ENCODE results near the gene AOPEP. TPM values are rescaled to one million over a fixed set of nuclear protein-coding genes. Genes with fewer than 3 reads are reported as not detected.

AOPEP gene
- total and polyA plus RNA-seq, 2 of the 13 experiments (the other 11 are each of a cell fraction or from before 2014, with no cell fraction given): 22.2 to 41.6 TPM

DNA sequence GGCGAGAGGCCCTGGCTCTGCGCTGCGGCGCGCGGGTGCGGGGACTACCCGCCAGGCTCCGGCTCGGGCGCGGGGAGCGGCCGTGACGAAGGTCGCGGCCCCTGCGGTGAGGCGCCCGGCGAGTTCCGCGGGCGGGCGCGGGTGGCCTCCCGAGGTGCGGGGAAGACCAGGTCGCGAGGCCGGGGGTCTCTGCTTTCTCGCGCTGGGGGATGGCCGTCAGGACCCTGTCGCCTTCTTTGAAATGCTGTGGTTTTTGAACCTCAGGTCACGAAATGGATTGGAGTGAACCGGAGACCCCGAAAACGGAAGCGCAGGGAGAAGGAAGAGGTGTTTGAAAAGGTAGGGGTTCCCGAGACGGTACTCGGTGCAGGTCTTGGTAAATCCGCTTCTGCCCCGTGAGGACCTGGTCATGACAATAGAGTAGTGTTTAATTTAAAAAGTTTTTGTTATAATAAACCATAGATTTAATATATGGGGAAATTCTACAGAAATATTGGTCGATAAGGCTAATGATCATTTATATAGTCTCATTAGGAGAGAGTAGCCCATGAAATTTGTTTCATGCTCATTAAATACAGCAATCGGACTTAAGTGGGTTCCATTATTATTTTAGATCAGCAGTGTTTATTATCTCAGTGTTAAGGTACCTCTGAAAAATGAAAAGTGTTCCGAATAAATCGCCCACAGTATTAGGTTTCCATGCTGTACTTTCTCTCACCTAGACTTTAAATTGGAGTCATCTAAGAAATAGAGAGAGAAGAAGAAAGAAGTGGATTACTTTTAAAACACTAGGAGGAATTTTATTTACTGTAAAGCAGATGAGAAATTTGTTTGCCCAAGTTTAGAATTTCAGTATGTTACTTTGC lies 279.0 kb downstream of the AOPEP start (continued):
- TF ChIP-seq, protein P1, sequence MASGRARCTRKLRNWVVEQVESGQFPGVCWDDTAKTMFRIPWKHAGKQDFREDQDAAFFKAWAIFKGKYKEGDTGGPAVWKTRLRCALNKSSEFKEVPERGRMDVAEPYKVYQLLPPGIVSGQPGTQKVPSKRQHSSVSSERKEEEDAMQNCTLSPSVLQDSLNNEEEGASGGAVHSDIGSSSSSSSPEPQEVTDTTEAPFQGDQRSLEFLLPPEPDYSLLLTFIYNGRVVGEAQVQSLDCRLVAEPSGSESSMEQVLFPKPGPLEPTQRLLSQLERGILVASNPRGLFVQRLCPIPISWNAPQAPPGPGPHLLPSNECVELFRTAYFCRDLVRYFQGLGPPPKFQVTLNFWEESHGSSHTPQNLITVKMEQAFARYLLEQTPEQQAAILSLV (CRISPR knock-in tag; IDR thresholded peaks at IDR 0.05; ENCODE audit: borderline replicate concordance): no peak

DNA sequence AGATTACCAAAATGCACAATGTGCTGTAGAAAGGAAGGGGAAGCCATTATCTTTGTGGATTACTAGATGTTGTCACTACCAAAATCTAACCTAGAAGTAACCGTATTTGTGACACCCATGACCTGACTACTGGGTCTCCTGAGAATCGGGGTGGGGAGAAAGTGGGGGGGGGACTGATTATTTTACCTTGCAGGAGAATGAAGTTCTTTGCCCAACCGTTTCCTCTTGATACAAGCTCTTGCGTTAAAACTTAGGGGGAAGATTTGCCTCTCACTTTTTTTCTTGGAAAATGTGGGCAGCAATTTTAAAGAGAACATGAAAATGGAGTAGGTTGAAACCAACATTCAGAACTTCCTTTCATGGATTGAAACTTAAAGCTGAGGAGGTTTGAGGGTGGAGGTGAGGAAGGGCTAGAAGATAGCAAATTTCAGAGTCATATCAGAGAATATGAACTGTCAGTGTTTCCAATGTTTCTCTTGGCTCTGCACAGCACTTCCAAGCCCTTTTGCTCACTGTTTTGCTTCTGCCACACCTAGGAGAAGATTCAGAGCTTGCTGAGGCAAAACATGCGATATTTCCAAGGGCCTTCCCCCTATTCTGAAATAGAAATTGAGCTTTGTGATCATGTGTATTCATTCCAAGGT lies 280.8 kb downstream of the AOPEP start:
- peaks cover 94% of the 10 kb centered on the region for H3K79me2 ChIP-seq (ENCODE audit: insufficient read depth, low read length)
- ATAC-seq: no peak
- no peak for TF ChIP-seq YY1 (IDR thresholded peaks at IDR 0.05; ENCODE audit: insufficient read depth, insufficient replicate concordance, low read depth, low read length)
- TF ChIP-seq, protein P2, sequence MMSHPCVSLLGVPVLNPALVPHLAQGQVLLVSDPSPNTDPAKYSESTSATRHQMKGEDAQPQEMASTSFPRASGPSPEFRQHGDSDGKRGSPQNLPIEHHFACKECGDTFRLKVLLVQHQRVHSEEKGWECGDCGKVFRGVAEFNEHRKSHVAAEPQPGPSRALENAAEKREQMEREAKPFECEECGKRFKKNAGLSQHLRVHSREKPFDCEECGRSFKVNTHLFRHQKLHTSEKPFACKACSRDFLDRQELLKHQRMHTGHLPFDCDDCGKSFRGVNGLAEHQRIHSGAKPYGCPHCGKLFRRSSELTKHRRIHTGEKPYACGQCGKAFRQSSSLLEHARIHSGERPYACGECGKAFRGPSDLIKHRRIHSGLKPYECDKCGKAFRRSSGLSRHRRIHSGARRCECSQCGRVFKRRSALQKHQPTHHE (CRISPR knock-in tag; IDR thresholded peaks at IDR 0.05; ENCODE audit: borderline replicate concordance): 0 out of 2 replicates have a peak, but pooled peaks have one; percentile 38
- no peak for TF ChIP-seq ZKSCAN1 (IDR thresholded peaks at IDR 0.05; ENCODE audit: low read length)
- no peak for TF ChIP-seq ZNF766 (CRISPR knock-in tag; IDR thresholded peaks at IDR 0.05; ENCODE audit: borderline replicate concordance)
- no peak for TF ChIP-seq ZC3H13 (CRISPR knock-in tag; IDR thresholded peaks at IDR 0.05)
- 0 out of 2 replicates have a peak, but pooled peaks have one; percentile 11 for TF ChIP-seq RFXAP (CRISPR knock-in tag; IDR thresholded peaks at IDR 0.05; ENCODE audit: borderline replicate concordance)
- no peak for TF ChIP-seq TAF1 (CRISPR knock-in tag; IDR thresholded peaks at IDR 0.05)
- TF ChIP-seq CHD4 (IDR thresholded peaks at IDR 0.05; ENCODE audit: borderline replicate concordance, low read length): no peak
- no peak for TF ChIP-seq ZNF282 (IDR thresholded peaks at IDR 0.05; ENCODE audit: partially characterized antibody)

More for the DNA sequence above, 280.8 kb downstream of the AOPEP start:
- in situ Hi-C loops (cut with HindIII; ENCODE audit: extremely low pct_ligation_motif_present, low pct_unique_long_range_greater_than_20kb): no loop called here
- Histone ChIP-seq H4K20me1 (ENCODE audit: insufficient read depth, low read length) (peaks cover 11% of the 10 kb centered on the region), H3K9ac (ENCODE audit: insufficient read depth, low read depth, low read length) (peak overlapping the region; percentile 97), H3K27me3 (ENCODE audit: control insufficient read depth in 1 of 2, insufficient read depth in 2 of 2, low read length in 2 of 2) (no peaks in the 10 kb centered on the region; a peak in 1 of 5 replicates), H3K36me3 (replicated peaks in 1 of 2; ENCODE audit: control insufficient read depth in 1 of 2, insufficient read depth in 2 of 2, low read length in 2 of 2) (peaks cover 1 to 15% of the 10 kb centered on the region in 2 experiments; a peak in 3 of 5 replicates), H2AFZ (ENCODE audit: low read length) (no peak overlapping the region), H3K9me3 (ENCODE audit: low read length) (no peaks in the 10 kb centered on the region), H3K4me2 (ENCODE audit: low read depth, low read length) (peak overlapping the region; percentile 95), H3K4me3 (replicated peaks in 1 of 3; ENCODE audit: insufficient read depth in 1 of 3, low read depth in 2 of 3, low read length in 3 of 3) (peak overlapping the region; percentile 78 to 92 (median 83)), H3K4me1 (ENCODE audit: insufficient read depth, low read length) (peaks cover 66% of the 10 kb centered on the region), H3K27ac (ENCODE audit: extremely low read length, insufficient read depth, low read length) (peak overlapping the region; percentile 95)
- DNase-seq (ENCODE audit: low spot score): no peak
- intact Hi-C loops (cut with micrococcal nuclease; ENCODE audit: unreplicated experiment): loop anchor here (5.0 to 10.0 kb wide), 3 partner anchors 35 to 223 kb away; no protein-coding TSS in a partner anchor
- BruUV-seq (replicated peaks): TSS peak; percentile 43
- POLR2A ChIA-PET: interaction anchor here (0.7 to 3.3 kb wide), 22 partner anchors 9 to 221 kb away, joined by 3 to 83 read pairs (median 5); no protein-coding TSS in a partner anchor
- CTCF ChIA-PET (ENCODE audit: low intra/inter-chr PET ratio, low total read pairs): no interaction called here
- WGBS (ENCODE audit: low lambda C conversion rate): 5% methylated on average over 5 of the region's 5 CpGs
- FAIRE-seq: no peak
